ENCODE measurements around the gene CUX1.

- TF ChIP-seq CTCF (IDR thresholded peaks at IDR 0.05) = no peak
- TF ChIP-seq EZH2phosphoT487 (IDR thresholded peaks at IDR 0.05) = no peak
- TF ChIP-seq EZH2 (IDR thresholded peaks at IDR 0.05) = no peak
Observed at GRCh38 chr7:102080434-102081243, 263.2 kb downstream of the CUX1 start.

All from neural progenitor cell (in vitro differentiated cells).